ENCODE measurements around the gene CSF3R.
"Not testable (repeated sequence)": the region's sequence is repeated elsewhere in the genome, so short reads cannot be mapped to it uniquely, and the experiment has no call there.

The CSF3R gene

GRCh38 chr1:36477615-36478014, 5.1 kb downstream of the CSF3R start:
- peaks cover 13% of the 10 kb centered on the region for H3K27me3 Mint-ChIP-seq
- H3K27ac Mint-ChIP-seq, ATAC-seq, DNase-seq, H3K9me3 Mint-ChIP-seq, H3K4me3 Mint-ChIP-seq: not testable (repeated sequence)
- peaks cover 12% of the 10 kb centered on the region for H3K4me1 Mint-ChIP-seq

DNA sequence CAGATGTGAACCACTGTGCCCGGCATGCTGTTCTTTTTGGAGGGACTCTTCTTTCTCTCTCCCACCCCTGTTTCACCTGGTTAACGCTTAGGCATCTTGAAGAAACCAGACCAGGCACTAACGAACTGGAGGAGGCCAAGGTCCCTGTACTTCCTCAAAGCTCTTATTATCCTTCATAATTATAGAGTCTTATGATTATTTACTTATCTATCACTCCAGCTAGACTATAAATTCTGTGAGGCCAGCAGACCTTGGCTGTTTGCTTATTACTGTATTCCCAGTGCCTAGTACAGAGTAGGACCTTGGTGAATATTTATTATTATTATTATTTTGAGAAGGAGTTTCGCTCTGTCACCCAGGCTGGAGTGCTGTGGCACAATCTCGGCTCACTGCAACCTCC, 5.8 kb downstream of the CSF3R start:
- Mint-ChIP-seq H3K4me3 (no peak overlapping the region), H3K9me3 (no peaks in the 10 kb centered on the region), H3K4me1 (peaks cover 5% of the 10 kb centered on the region), H3K27me3 (peaks cover 6% of the 10 kb centered on the region), H3K27ac (peak overlapping the region in 1 of 2 donors; percentile 73)
- ATAC-seq (no peak), DNase-seq (no peak)

DNA sequence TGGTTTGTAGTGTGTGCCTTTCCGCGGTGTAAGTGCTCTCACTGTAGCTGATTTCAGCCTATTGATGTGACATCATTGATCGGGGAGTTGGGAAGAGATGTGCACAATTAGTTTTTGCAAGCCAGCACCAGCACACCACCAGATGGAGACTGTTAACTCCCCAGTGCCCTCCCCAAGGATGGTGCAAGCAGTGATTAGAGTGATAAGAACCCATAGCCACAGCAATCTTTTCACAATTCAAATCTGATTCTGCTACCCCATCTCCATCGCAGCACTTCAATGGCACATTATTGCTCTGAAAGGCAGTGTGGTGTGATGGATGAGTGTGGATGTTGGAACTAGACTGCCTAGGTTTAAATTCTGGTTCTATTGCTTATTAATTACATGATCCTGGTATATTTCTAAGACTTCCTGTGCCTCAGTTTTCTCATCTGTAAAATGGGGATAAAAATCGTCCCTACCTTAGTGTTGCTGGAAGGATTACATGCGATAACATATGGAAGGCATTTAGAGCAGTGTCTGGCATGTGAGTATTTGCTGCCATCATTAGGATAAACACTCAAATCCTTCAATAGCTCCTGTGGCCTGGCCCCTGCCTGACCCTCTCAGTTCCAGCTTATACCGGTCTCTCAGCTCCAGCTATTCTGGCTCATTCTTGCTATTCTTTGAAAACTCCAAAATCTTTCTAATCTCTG, 6.7 kb downstream of the CSF3R start:
- H3K27ac Mint-ChIP-seq, result no peak overlapping the region
- no peak for DNase-seq
- ATAC-seq, result no peak
- H3K9me3 Mint-ChIP-seq, result no peaks in the 10 kb centered on the region
- no peak overlapping the region for H3K4me3 Mint-ChIP-seq
- no peaks in the 10 kb centered on the region for H3K27me3 Mint-ChIP-seq
- H3K4me1 Mint-ChIP-seq, result no peaks in the 10 kb centered on the region

- H3K9me3 Mint-ChIP-seq, result no peaks in the 10 kb centered on the region
Measured at GRCh38 chr1:36475341-36475740, 7.4 kb downstream of the CSF3R start.

DNA sequence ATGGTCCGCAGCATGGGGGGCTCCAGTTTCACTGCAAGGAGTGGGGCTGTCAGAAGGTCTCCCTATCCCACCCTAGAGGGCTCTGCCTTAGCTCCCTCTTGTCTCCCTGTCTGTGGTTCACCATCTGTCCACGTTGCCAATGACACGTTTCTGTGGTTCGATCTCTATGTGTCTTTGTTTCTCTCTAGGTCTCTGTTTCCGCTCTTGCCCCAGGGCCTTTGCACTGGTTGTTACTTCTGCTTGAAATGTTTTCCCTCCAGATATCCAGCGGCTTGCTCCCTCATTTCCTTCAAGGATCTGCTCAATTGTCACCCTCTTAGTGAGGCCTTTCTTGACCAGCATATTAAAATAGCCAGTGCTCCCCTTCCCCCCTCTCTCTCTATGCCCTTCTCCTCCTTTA, 10.1 kb downstream of the CSF3R start:
- Mint-ChIP-seq H3K27ac (peak overlapping the region in 1 of 2 donors; percentile 12), H3K4me1 (no peaks in the 10 kb centered on the region), H3K27me3 (no peaks in the 10 kb centered on the region), H3K9me3 (no peaks in the 10 kb centered on the region), H3K4me3 (no peak overlapping the region)
- ATAC-seq (no peak), DNase-seq (no peak)

More at GRCh38 chr1:36475341-36475740, 7.4 kb downstream of the CSF3R start:
- no peak overlapping the region for H3K4me3 Mint-ChIP-seq
- no peaks in the 10 kb centered on the region for H3K27me3 Mint-ChIP-seq
- no peaks in the 10 kb centered on the region for H3K4me1 Mint-ChIP-seq
- DNase-seq, result no peak
- no peak overlapping the region for H3K27ac Mint-ChIP-seq
- no peak for ATAC-seq

DNA sequence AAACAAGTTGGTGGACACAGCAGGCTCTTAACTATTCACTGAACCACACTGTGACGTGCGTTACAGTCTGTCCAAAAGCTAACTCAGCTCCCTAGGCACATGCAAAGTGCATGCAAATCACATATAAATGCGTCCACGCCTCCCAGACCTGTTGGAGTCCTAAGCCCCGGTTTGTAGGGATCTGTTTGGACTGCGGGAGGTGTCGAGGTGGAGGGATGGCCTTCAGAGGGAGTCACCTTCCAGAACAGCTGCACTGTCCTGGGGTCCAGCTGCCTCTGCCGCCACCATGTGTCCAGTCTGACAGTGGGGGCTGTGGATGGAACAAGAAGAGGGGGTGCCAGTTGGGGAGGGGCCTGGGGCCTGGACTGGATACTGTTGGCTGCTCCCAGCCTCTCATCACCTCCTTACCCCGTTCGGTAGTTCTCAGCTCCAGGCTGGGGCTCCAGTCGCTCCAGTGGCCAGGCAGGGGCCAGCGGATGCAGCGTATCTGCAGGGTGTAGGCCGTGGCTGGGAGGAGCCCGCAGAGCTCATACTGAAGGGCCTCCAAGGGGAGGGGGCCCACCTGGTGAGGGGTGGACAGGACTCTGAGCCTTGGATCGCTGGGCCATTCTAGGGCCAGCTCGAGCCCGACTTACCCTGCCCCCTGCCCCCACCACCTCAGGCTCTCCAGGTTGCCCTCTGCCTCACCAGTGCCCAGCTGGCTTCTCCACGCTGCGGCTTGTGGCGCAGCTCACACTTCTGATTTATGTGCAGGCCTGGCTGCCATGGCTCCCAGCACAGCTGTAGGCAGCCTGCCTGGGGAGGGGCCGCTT, 10.7 kb downstream of the CSF3R start:
- Mint-ChIP-seq H3K4me3 (no peak overlapping the region), H3K27me3 (no peaks in the 10 kb centered on the region), H3K9me3 (no peaks in the 10 kb centered on the region), H3K27ac (no peak overlapping the region), H3K4me1 (no peaks in the 10 kb centered on the region)
- no peak for ATAC-seq
- no peak for DNase-seq

DNA sequence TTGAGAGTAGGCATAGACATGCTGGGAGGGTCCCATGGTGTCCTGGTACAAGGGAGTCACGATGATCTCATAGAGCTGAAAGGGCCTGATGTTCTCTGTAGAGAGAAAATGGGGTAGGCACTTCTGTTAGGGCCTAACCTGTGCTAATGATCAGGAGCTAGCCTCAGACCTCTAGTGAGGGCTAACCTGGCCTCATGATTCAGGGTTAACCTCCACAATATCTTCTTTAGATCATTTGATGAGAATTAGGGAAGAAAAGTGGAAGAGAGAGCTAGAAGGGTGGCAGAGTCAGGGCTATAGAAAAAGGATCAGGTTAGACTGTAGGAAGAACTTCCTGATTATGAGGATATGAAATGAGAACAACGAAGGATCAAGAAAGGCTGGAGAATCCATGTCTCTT, 13.6 kb downstream of the CSF3R start:
- Mint-ChIP-seq H3K4me3 (no peak overlapping the region), H3K27me3 (no peaks in the 10 kb centered on the region), H3K27ac (no peak overlapping the region), H3K4me1 (peaks cover 14% of the 10 kb centered on the region), H3K9me3 (no peaks in the 10 kb centered on the region)
- DNase-seq, result no peak
- no peak for ATAC-seq

GRCh38 chr1:36467700-36468455, 14.8 kb downstream of the CSF3R start:
- Mint-ChIP-seq H3K9me3 (no peaks in the 10 kb centered on the region), H3K4me1 (peaks cover 22% of the 10 kb centered on the region), H3K27me3 (no peaks in the 10 kb centered on the region), H3K4me3 (no peak overlapping the region), H3K27ac (no peak overlapping the region)
- DNase-seq (no peak), ATAC-seq (no peak)

GRCh38 chr1:36467027-36467410, 15.7 kb downstream of the CSF3R start:
- no peak overlapping the region for H3K4me3 Mint-ChIP-seq
- DNase-seq, result no peak
- H3K4me1 Mint-ChIP-seq, result peaks cover 31% of the 10 kb centered on the region
- H3K27me3 Mint-ChIP-seq, result no peaks in the 10 kb centered on the region
- no peaks in the 10 kb centered on the region for H3K9me3 Mint-ChIP-seq
- peak overlapping the region in 1 of 2 donors; percentile 27 for H3K27ac Mint-ChIP-seq
- no peak for ATAC-seq

- peaks cover 34% of the 10 kb centered on the region for H3K4me1 Mint-ChIP-seq
- ATAC-seq, result no peak
- peak overlapping the region in 1 of 2 donors; percentile 27 for H3K27ac Mint-ChIP-seq
- no peaks in the 10 kb centered on the region for H3K9me3 Mint-ChIP-seq
- H3K27me3 Mint-ChIP-seq, result no peaks in the 10 kb centered on the region
- no peak overlapping the region for H3K4me3 Mint-ChIP-seq
- DNase-seq, result no peak
Measured at GRCh38 chr1:36466370-36467026, 16.2 kb downstream of the CSF3R start.

DNA sequence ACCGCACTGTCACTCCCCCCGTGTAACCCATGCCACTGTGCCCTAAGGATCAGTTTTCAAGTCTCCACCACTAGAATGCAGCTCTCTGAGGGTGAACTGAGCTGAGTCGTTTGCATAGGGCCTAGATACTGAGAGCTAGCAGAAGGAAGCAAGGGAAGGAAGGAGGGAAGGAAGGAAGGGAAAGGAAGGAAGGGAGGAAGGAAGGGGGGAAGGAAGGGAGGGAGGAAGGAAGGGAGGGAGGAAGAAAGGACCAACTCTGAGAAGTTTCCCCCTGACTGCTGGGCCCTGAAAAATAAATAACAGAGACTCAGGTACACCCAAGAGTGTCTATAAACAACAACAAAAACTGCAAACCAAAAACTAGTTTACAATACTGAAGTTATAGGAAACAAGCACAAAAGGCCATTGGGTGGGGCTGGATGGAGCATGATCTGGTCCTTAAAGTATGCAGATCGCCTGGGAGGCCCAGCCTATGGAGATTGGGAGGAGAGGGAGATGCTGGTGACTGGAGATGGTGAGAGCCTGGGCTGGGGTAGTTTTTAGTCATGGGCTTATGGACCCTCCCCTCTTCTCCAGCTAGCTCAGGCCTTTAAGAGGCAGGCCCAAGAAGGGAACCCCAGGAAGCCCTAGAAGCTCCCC, 16.9 kb downstream of the CSF3R start:
- H3K4me3 Mint-ChIP-seq, result no peak overlapping the region
- DNase-seq, result no peak

DNA sequence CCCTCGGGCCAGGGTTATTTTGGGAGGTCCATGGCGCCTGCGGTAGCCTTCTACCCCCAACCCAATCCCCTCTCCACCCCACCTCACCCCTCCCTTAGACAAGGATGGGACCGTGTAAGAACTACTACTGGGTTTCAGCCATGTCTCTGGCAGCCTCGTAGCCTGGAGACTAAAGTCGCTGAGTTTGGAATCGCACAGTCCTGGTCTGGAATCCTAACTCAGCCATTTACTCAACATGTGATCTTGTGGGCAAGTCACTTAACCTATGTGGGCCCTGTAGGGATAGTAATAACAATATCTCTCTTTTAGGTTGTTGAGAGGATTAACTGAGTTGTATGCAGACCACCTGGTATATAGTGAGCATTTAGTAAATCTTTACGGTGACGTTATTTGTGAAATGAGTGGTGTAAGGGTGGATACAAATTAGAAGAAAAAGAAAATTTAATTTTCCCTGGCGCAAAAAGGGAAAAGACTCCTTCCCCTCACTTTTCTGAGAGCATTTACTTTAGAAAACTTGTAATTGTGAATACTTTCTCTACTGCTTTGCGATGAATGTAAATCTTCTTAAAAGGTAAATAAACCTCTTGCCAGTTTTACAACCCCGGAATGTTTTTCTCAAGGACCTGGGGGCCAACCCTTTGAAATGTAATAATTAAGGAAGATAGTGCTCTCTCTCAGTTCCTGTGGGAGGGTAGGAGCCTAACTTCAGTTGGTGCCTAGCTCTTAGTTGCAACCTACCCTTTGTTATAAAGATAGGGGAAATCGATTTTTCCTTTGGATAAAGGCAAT, 17.9 kb downstream of the CSF3R start:
- H3K4me3 Mint-ChIP-seq, result peak overlapping the region; percentile 96 to 100
- DNase-seq, result no peak
- ATAC-seq, result peak; percentile 73
- H3K27me3 Mint-ChIP-seq, result no peaks in the 10 kb centered on the region
- peaks cover 47% of the 10 kb centered on the region for H3K4me1 Mint-ChIP-seq
- H3K9me3 Mint-ChIP-seq, result no peaks in the 10 kb centered on the region
- H3K27ac Mint-ChIP-seq, result peak overlapping the region; percentile 99 to 100

More for the DNA sequence above, 16.9 kb downstream of the CSF3R start:
- Mint-ChIP-seq H3K9me3 (no peaks in the 10 kb centered on the region), H3K4me1 (peaks cover 39% of the 10 kb centered on the region), H3K27me3 (no peaks in the 10 kb centered on the region), H3K27ac (peak overlapping the region in 1 of 2 donors; percentile 27)
- no peak for ATAC-seq

GRCh38 chr1:36463803-36464604, 18.7 kb downstream of the CSF3R start, which contains the start of gene MRPS15:
Gene MRPS15, minus strand, starts transcription at chr1:36464384. Its CDS starts 109 bp downstream, at chr1:36464275.
- Mint-ChIP-seq H3K9me3 (no peaks in the 10 kb centered on the region), H3K4me1 (peaks cover 55% of the 10 kb centered on the region)

DNA sequence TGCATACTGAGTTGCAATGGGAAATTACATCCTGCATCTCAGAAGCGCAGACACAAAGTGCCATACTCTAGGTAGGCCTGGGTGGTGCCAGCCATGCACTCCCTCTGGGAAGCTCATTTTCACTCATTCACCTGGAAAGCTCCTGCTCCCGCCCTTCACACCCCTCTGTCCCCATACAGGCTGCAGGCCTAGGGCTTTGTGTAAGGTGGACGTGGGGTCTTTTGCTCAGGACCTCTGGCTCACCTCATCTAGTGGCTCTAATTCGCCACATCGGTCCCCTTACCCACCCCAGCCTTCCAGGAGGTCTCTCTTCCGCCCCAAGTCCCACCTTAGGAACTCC, 19.3 kb downstream of the CSF3R start:
- DNase-seq (no peak), ATAC-seq (no peak)
- Mint-ChIP-seq H3K9me3 (no peaks in the 10 kb centered on the region), H3K4me1 (peaks cover 61% of the 10 kb centered on the region), H3K4me3 (peak overlapping the region; percentile 96 to 100), H3K27ac (peak overlapping the region; percentile 99 to 100), H3K27me3 (no peaks in the 10 kb centered on the region)

More at GRCh38 chr1:36463803-36464604, 18.7 kb downstream of the CSF3R start, which contains the start of gene MRPS15:
- DNase-seq, result peak; percentile 91 to 94
- Mint-ChIP-seq H3K27ac (peak within 1 kb of the TSS; percentile 99 to 100), H3K4me3 (peak within 1 kb of the TSS; percentile 96 to 100), H3K27me3 (no peaks in the 10 kb centered on the region)
- peak; percentile 96 for ATAC-seq

All from stimulated activated naive CD8-positive, alpha-beta T cell treated with anti-CD3 and anti-CD28 coated beads, Interleukin-15, amount 100 ng/mL, for 72 hours (primary cell).